ENCODE data around the gene OSBPL2. TPM values are rescaled to one million over a fixed set of nuclear protein-coding genes. Genes with fewer than 3 reads are reported as not detected.

Gene OSBPL2
- polyA plus RNA-seq, 1 donor: 35.7 TPM

- no peak overlapping the region for H3K27ac ChIP-seq (ENCODE audit: low read length)
- no CpG with 5 or more reads among the region's 10 CpGs for WGBS (ENCODE audit: insufficient coverage, low lambda C conversion rate)
Observed at GRCh38 chr20:62272200-62272599, 33.9 kb downstream of the OSBPL2 start.

GRCh38 chr20:62273416-62273815 is 35.1 kb downstream of the OSBPL2 start:
- no peak for DNase-seq
- Histone ChIP-seq H3K36me3 (ENCODE audit: control insufficient read depth, insufficient read depth, low read length) (peaks cover 59% of the 10 kb centered on the region), H3K27me3 (ENCODE audit: control insufficient read depth, insufficient read depth, low read length) (no peaks in the 10 kb centered on the region), H3K4me1 (ENCODE audit: control insufficient read depth, insufficient read depth, low read length) (peaks cover 5% of the 10 kb centered on the region), H3K4me3 (ENCODE audit: low read length) (no peak overlapping the region), H3K27ac (ENCODE audit: low read length) (no peak overlapping the region), H3K9me3 (ENCODE audit: control insufficient read depth, low read depth, low read length) (no peaks in the 10 kb centered on the region)
- WGBS (ENCODE audit: insufficient coverage, low lambda C conversion rate): 96% methylated on average over 9 of the region's 18 CpGs

More at GRCh38 chr20:62272200-62272599, 33.9 kb downstream of the OSBPL2 start:
- no peaks in the 10 kb centered on the region for H3K9me3 ChIP-seq (ENCODE audit: control insufficient read depth, low read depth, low read length)
- peaks cover 61% of the 10 kb centered on the region for H3K36me3 ChIP-seq (ENCODE audit: control insufficient read depth, insufficient read depth, low read length)
- no peak for DNase-seq
- no peak overlapping the region for H3K4me3 ChIP-seq (ENCODE audit: low read length)
- peaks cover 5% of the 10 kb centered on the region for H3K4me1 ChIP-seq (ENCODE audit: control insufficient read depth, insufficient read depth, low read length)
- no peaks in the 10 kb centered on the region for H3K27me3 ChIP-seq (ENCODE audit: control insufficient read depth, insufficient read depth, low read length)

DNA sequence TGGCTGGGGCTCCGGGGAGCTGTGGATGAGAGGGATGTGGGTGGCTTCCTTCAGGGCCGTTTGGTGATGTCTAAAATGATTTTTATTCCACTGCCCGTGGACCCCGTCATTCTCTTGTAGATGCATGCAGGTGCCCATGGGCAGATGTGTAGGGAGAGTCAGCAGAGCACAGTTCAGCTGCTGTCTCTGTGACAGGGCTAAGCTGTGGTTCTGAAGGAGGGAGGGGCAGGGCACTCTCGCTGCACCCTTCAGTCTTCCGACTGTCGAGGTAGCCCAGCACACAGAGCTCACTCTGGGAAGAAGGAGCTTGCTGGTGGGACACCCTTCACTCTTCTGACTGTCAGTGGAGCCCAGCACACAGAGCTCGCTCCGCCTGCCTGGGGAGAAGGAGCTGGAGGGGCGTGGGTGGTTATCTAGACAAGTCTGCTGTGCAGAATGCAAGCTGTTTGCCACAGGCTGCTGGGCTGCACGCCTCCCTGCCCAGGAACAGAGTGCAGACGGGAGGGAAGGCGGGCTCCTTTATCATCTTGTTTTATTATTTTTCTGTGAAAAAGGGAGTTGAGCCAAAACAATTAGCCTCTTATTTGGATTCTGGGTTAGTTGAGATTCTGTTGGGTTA is 36.1 kb downstream of the OSBPL2 start:
- peaks cover 2% of the 10 kb centered on the region for H3K4me1 ChIP-seq (ENCODE audit: control insufficient read depth, insufficient read depth, low read length)
- H3K27ac ChIP-seq (ENCODE audit: low read length): no peak overlapping the region
- DNase-seq: no peak
- no peak overlapping the region for H3K4me3 ChIP-seq (ENCODE audit: low read length)
- no peaks in the 10 kb centered on the region for H3K27me3 ChIP-seq (ENCODE audit: control insufficient read depth, insufficient read depth, low read length)
- WGBS (ENCODE audit: insufficient coverage, low lambda C conversion rate): no CpG with 5 or more reads among the region's 13 CpGs
- H3K36me3 ChIP-seq (ENCODE audit: control insufficient read depth, insufficient read depth, low read length): peaks cover 64% of the 10 kb centered on the region
- no peaks in the 10 kb centered on the region for H3K9me3 ChIP-seq (ENCODE audit: control insufficient read depth, low read depth, low read length)

- H3K27me3 ChIP-seq (ENCODE audit: control insufficient read depth, insufficient read depth, low read length): no peaks in the 10 kb centered on the region
- H3K4me3 ChIP-seq (ENCODE audit: low read length): no peak overlapping the region
- no peaks in the 10 kb centered on the region for H3K9me3 ChIP-seq (ENCODE audit: control insufficient read depth, low read depth, low read length)
- no peaks in the 10 kb centered on the region for H3K4me1 ChIP-seq (ENCODE audit: control insufficient read depth, insufficient read depth, low read length)
- 93% methylated on average over 3 of the region's 10 CpGs for WGBS (ENCODE audit: insufficient coverage, low lambda C conversion rate)
- H3K36me3 ChIP-seq (ENCODE audit: control insufficient read depth, insufficient read depth, low read length): peaks cover 66% of the 10 kb centered on the region
- no peak overlapping the region for H3K27ac ChIP-seq (ENCODE audit: low read length)
- no peak for DNase-seq
Observed at GRCh38 chr20:62275219-62275618, 36.9 kb downstream of the OSBPL2 start.

GRCh38 chr20:62276439-62276838 is 38.1 kb downstream of the OSBPL2 start:
- no CpG with 5 or more reads among the region's 6 CpGs for WGBS (ENCODE audit: insufficient coverage, low lambda C conversion rate)
- no peak overlapping the region for H3K4me3 ChIP-seq (ENCODE audit: low read length)
- H3K36me3 ChIP-seq (ENCODE audit: control insufficient read depth, insufficient read depth, low read length): peaks cover 76% of the 10 kb centered on the region
- H3K27me3 ChIP-seq (ENCODE audit: control insufficient read depth, insufficient read depth, low read length): no peaks in the 10 kb centered on the region
- H3K4me1 ChIP-seq (ENCODE audit: control insufficient read depth, insufficient read depth, low read length): no peaks in the 10 kb centered on the region
- no peak overlapping the region for H3K27ac ChIP-seq (ENCODE audit: low read length)
- no peaks in the 10 kb centered on the region for H3K9me3 ChIP-seq (ENCODE audit: control insufficient read depth, low read depth, low read length)
- no peak for DNase-seq

GRCh38 chr20:62277253-62277652 is 38.9 kb downstream of the OSBPL2 start:
- DNase-seq: no peak
- H3K4me3 ChIP-seq (ENCODE audit: low read length): no peak overlapping the region
- no peaks in the 10 kb centered on the region for H3K27me3 ChIP-seq (ENCODE audit: control insufficient read depth, insufficient read depth, low read length)
- H3K4me1 ChIP-seq (ENCODE audit: control insufficient read depth, insufficient read depth, low read length): no peaks in the 10 kb centered on the region
- H3K27ac ChIP-seq (ENCODE audit: low read length): no peak overlapping the region
- WGBS (ENCODE audit: insufficient coverage, low lambda C conversion rate): no CpG with 5 or more reads among the region's 13 CpGs
- no peaks in the 10 kb centered on the region for H3K9me3 ChIP-seq (ENCODE audit: control insufficient read depth, low read depth, low read length)
- peaks cover 76% of the 10 kb centered on the region for H3K36me3 ChIP-seq (ENCODE audit: control insufficient read depth, insufficient read depth, low read length)

GRCh38 chr20:62280303-62280702 is 42.0 kb downstream of the OSBPL2 start:
- H3K27me3 ChIP-seq (ENCODE audit: control insufficient read depth, insufficient read depth, low read length): no peaks in the 10 kb centered on the region
- no peak overlapping the region for H3K4me3 ChIP-seq (ENCODE audit: low read length)
- no peaks in the 10 kb centered on the region for H3K4me1 ChIP-seq (ENCODE audit: control insufficient read depth, insufficient read depth, low read length)
- H3K27ac ChIP-seq (ENCODE audit: low read length): no peak overlapping the region
- no peaks in the 10 kb centered on the region for H3K9me3 ChIP-seq (ENCODE audit: control insufficient read depth, low read depth, low read length)
- WGBS (ENCODE audit: insufficient coverage, low lambda C conversion rate): no CpG with 5 or more reads among the region's 4 CpGs
- peaks cover 77% of the 10 kb centered on the region for H3K36me3 ChIP-seq (ENCODE audit: control insufficient read depth, insufficient read depth, low read length)
- DNase-seq: no peak

- no peaks in the 10 kb centered on the region for H3K4me1 ChIP-seq (ENCODE audit: control insufficient read depth, insufficient read depth, low read length)
- H3K36me3 ChIP-seq (ENCODE audit: control insufficient read depth, insufficient read depth, low read length): peaks cover 80% of the 10 kb centered on the region
- no peak overlapping the region for H3K27ac ChIP-seq (ENCODE audit: low read length)
- no peaks in the 10 kb centered on the region for H3K27me3 ChIP-seq (ENCODE audit: control insufficient read depth, insufficient read depth, low read length)
- no peaks in the 10 kb centered on the region for H3K9me3 ChIP-seq (ENCODE audit: control insufficient read depth, low read depth, low read length)
- DNase-seq: no peak
- no peak overlapping the region for H3K4me3 ChIP-seq (ENCODE audit: low read length)
- WGBS (ENCODE audit: insufficient coverage, low lambda C conversion rate): no CpG with 5 or more reads among the region's 31 CpGs
Observed at GRCh38 chr20:62281161-62281933, 43.0 kb downstream of the OSBPL2 start.

GRCh38 chr20:62282103-62282502 is 43.8 kb downstream of the OSBPL2 start:
- 100% methylated on average over 2 of the region's 7 CpGs for WGBS (ENCODE audit: insufficient coverage, low lambda C conversion rate)
- no peaks in the 10 kb centered on the region for H3K27me3 ChIP-seq (ENCODE audit: control insufficient read depth, insufficient read depth, low read length)
- no peaks in the 10 kb centered on the region for H3K9me3 ChIP-seq (ENCODE audit: control insufficient read depth, low read depth, low read length)
- H3K27ac ChIP-seq (ENCODE audit: low read length): no peak overlapping the region
- no peak for DNase-seq
- H3K36me3 ChIP-seq (ENCODE audit: control insufficient read depth, insufficient read depth, low read length): peaks cover 82% of the 10 kb centered on the region
- no peak overlapping the region for H3K4me3 ChIP-seq (ENCODE audit: low read length)
- H3K4me1 ChIP-seq (ENCODE audit: control insufficient read depth, insufficient read depth, low read length): no peaks in the 10 kb centered on the region

- H3K36me3 ChIP-seq (ENCODE audit: control insufficient read depth, insufficient read depth, low read length): peaks cover 80% of the 10 kb centered on the region
- no peak for DNase-seq
- H3K9me3 ChIP-seq (ENCODE audit: control insufficient read depth, low read depth, low read length): no peaks in the 10 kb centered on the region
- H3K27ac ChIP-seq (ENCODE audit: low read length): no peak overlapping the region
- WGBS (ENCODE audit: insufficient coverage, low lambda C conversion rate): no CpG with 5 or more reads among the region's 16 CpGs
- H3K4me3 ChIP-seq (ENCODE audit: low read length): no peak overlapping the region
- no peaks in the 10 kb centered on the region for H3K27me3 ChIP-seq (ENCODE audit: control insufficient read depth, insufficient read depth, low read length)
- H3K4me1 ChIP-seq (ENCODE audit: control insufficient read depth, insufficient read depth, low read length): no peaks in the 10 kb centered on the region
Observed at GRCh38 chr20:62282877-62283503, 44.7 kb downstream of the OSBPL2 start.
